Activated T-cell treated with anti-CD3 and anti-CD28 coated beads for 48 hours (primary cell): ENCODE results near the gene MYL6B.
"Not testable (repeated sequence)": the region's sequence is repeated elsewhere in the genome, so short reads cannot be mapped to it uniquely, and the experiment has no call there.

Source experiments
- DNase-seq: peaks from one replicate; pipeline ENCODE4 v3.0.0-alpha.2; 2020; ENCODE audit warnings: low read depth

Gene MYL6B

GRCh38 chr12:56152132-56152755, at the start of gene MYL6B:
Gene MYL6B, plus strand, starts transcription at chr12:56152587. Its CDS starts 1,332 bp downstream, at chr12:56153919.
- peak; percentile 94 for DNase-seq

- DNase-seq: no peak
These were observed 49.7 kb upstream of the MYL6B start for GRCh38 chr12:56102683-56103065.

- no peak for DNase-seq
These were observed 49.2 kb upstream of the MYL6B start for GRCh38 chr12:56103066-56103711.

GRCh38 chr12:56103823-56104108, 48.6 kb upstream of the MYL6B start:
- DNase-seq: no peak

- peak; percentile 98 for DNase-seq
These were observed 48.1 kb upstream of the MYL6B start, which contains the start of gene PA2G4 for GRCh38 chr12:56104109-56104814. Gene PA2G4, plus strand, starts transcription at chr12:56104559. Its CDS starts 179 bp downstream, at chr12:56104738.

GRCh38 chr12:56104815-56105608, 47.4 kb upstream of the MYL6B start:
- peak; percentile 18 for DNase-seq

- no peak for DNase-seq
These were observed 46.8 kb upstream of the MYL6B start for GRCh38 chr12:56105609-56105902.

- no peak for DNase-seq
These were observed 45.1 kb upstream of the MYL6B start for GRCh38 chr12:56107242-56107641.

- no peak for DNase-seq
These were observed 41.8 kb upstream of the MYL6B start for GRCh38 chr12:56110571-56110970.

GRCh38 chr12:56114084-56114483, 38.3 kb upstream of the MYL6B start:
- no peak for DNase-seq

GRCh38 chr12:56115329-56115728, 37.1 kb upstream of the MYL6B start:
- DNase-seq: no peak

- peak; percentile 89 for DNase-seq
These were observed 35.9 kb upstream of the MYL6B start, which contains the start of gene RPL41 for GRCh38 chr12:56116267-56117081. Gene RPL41, plus strand, starts transcription at chr12:56116633.

- DNase-seq: not testable (repeated sequence)
These were observed 35.2 kb upstream of the MYL6B start for GRCh38 chr12:56117082-56117706.

- peak; percentile 96 for DNase-seq
These were observed 34.4 kb upstream of the MYL6B start, which contains the start of gene ZC3H10 for GRCh38 chr12:56117778-56118687. Gene ZC3H10, plus strand, starts transcription at chr12:56118266. Its CDS starts 2,297 bp downstream, at chr12:56120563.

- DNase-seq: no peak
These were observed 33.6 kb upstream of the MYL6B start for GRCh38 chr12:56118688-56119357.

GRCh38 chr12:56119361-56119796, 33.0 kb upstream of the MYL6B start:
- peak; percentile 29 for DNase-seq

- DNase-seq: no peak
These were observed 32.1 kb upstream of the MYL6B start for GRCh38 chr12:56120158-56120846.

- DNase-seq: no peak
These were observed 31.1 kb upstream of the MYL6B start for GRCh38 chr12:56121204-56121870.
